ENCODE results near the gene CMTM3.

CMTM3 gene

GRCh38 chr16:66635406-66635805 is 30.9 kb downstream of the CMTM3 start:
- no peak for DNase-seq (ENCODE audit: low spot score)
- TF ChIP-seq CTCF (IDR thresholded peaks at IDR 0.05; ENCODE audit: extremely low read depth, insufficient read depth, missing control alignments), result no peak
- in situ Hi-C loops (cut with MboI; ENCODE audit: low pct_unique_long_range_greater_than_20kb, low sequenced_read_pairs, unreplicated experiment), result no loop called here

DNA sequence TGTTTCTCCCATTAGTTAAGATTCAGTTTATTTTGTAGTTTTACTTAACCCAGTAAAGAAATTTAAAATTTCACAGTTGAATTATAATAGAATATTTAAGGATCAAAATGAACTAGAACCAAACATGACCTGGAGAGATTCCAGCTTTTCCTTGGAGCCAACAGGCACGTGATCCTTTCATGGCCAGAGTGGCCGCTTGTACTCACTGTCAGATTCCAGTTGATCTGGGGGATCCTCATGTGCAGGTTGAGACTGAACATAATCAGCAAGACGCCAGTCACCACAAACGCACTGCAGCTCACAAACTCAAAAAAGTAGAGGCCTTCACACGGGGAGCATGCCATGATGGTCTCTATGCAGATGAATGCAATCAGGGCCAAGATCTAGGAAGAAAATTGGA is 31.7 kb downstream of the CMTM3 start:
- no peak for DNase-seq (ENCODE audit: low spot score)
- TF ChIP-seq CTCF (IDR thresholded peaks at IDR 0.05; ENCODE audit: extremely low read depth, insufficient read depth, missing control alignments), result no peak
- in situ Hi-C loops (cut with MboI; ENCODE audit: low pct_unique_long_range_greater_than_20kb, low sequenced_read_pairs, unreplicated experiment), result no loop called here

DNA sequence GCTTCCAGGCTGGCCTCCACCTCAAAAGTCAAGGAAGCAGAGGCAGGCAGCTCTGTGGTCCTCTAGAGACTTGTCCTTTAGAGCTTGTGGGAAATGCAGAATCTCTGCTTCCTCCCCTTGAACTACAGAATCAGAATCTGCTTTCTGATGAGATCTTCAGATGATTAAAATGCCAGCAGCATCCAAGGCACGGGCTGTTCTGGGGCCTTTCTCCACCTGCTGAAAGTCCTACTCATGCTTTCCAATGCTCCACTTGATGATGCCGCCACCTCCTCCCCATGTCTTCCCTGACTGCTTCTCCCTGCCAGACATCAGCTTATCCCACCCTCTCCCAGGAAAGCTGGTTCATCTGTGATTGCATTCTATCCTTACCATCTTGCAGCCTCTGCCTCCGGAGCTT is 33.3 kb downstream of the CMTM3 start:
- in situ Hi-C loops (cut with MboI; ENCODE audit: low pct_unique_long_range_greater_than_20kb, low sequenced_read_pairs, unreplicated experiment), result no loop called here
- TF ChIP-seq CTCF (IDR thresholded peaks at IDR 0.05; ENCODE audit: extremely low read depth, insufficient read depth, missing control alignments), result no peak
- no peak for DNase-seq (ENCODE audit: low spot score)

DNA sequence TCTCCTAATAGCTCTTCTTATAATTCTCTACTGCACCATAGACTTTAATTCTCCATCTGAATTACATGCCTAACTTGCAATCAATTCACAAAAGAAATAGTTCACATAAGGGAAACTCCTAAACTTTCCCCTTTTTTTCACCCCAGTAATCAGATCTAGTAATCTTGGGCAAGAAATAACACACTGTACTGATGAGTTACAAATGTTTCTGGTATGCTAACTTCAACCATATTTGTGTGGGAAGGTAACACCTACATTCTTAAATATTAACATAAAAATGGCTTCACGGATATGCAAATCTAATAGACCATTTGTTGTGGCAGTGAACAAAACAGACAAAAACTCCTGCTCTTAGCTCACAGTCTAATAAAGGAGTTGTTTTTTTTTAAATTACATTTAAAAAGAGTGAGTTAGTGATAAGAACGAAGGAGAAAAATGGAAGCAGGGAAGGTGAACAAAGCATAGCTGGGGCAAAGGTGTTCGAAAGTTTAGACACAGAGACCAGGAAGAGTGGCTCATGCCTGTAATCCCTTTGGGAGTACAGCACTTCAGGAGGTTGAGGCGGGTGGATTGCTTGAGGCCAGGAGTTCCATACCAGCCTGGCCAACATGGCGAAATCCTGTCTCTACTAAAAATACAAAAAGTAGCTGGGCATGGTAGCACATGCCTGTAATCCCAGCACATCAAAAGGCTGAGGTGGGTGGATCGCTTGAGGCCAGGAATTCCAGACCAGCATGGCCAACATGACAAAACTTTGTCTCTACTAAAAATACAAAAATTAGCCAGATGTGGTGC is 34.8 kb downstream of the CMTM3 start:
- no peak for TF ChIP-seq CTCF (IDR thresholded peaks at IDR 0.05; ENCODE audit: extremely low read depth, insufficient read depth, missing control alignments)
- in situ Hi-C loops (cut with MboI; ENCODE audit: low pct_unique_long_range_greater_than_20kb, low sequenced_read_pairs, unreplicated experiment), result no loop called here
- DNase-seq (ENCODE audit: low spot score), result no peak

DNA sequence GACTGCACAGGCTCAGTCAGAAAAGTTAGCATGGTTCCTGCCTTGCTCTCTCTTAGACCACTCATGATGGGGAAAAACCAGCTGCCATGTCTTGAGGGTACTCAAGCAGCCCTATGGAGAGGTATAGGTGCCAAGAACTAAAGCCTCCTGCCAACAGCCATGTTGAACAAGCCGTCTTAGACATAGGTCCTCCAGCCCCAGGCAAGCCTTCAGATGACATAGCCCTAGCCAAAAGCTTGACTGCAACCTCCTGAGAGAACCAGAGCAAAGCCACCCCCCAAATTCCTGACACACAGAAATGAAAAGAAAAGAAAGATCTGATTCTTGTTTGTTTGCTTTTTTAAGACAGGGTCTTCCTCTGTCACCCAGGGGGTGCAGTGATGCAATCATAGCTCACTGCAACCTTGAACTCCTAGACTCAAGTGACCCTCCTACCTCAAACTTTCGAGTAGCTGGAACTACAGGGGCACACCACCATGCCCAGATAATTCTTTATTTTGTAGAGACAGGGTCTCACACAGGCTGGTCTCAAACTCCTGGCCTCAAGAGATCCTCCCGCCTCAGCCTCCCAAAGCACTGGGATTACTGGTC is 36.3 kb downstream of the CMTM3 start:
- no peak for DNase-seq (ENCODE audit: low spot score)
- in situ Hi-C loops (cut with MboI; ENCODE audit: low pct_unique_long_range_greater_than_20kb, low sequenced_read_pairs, unreplicated experiment), result no loop called here
- TF ChIP-seq CTCF (IDR thresholded peaks at IDR 0.05; ENCODE audit: extremely low read depth, insufficient read depth, missing control alignments), result no peak

- in situ Hi-C loops (cut with MboI; ENCODE audit: low pct_unique_long_range_greater_than_20kb, low sequenced_read_pairs, unreplicated experiment), result no loop called here
- DNase-seq (ENCODE audit: low spot score), result no peak
- no peak for TF ChIP-seq CTCF (IDR thresholded peaks at IDR 0.05; ENCODE audit: extremely low read depth, insufficient read depth, missing control alignments)
Observed at GRCh38 chr16:66641387-66641786, 36.9 kb downstream of the CMTM3 start.
